CD4-positive, alpha-beta T cell (primary cell): ENCODE data around the gene TP63. TPM values are rescaled to one million over a fixed set of nuclear protein-coding genes. Genes with fewer than 3 reads are reported as not detected.

ENCODE experiments used
- ATAC-seq: fragments of 200-7000 bp; cut with Tn5 transposase; one replicate; pipeline ENCODE4 v1.10.0; 2022; ENCODE audit warnings: mild to moderate bottlenecking; ENCODE audit not compliant: poor library complexity
- CTCF ChIA-PET: fragments of 350-600 bp; sonication (Branson Sonifier 250); formaldehyde crosslinking; loops from one replicate; lab custom pipeline; 2021; ENCODE audit warnings: antibody characterized with exemption, inconsistent platforms; lab: Charles Lee
- POLR2A ChIA-PET: fragments of 350-600 bp; sonication (Branson Sonifier 250); formaldehyde crosslinking; loops from one replicate; lab custom pipeline; 2021; ENCODE audit warnings: antibody characterized with exemption, inconsistent platforms; lab: Charles Lee
- DNase-seq, 14 experiments: peaks; one replicate each; pipeline ENCODE4 v3.0.0-alpha.2; 2013 to 2020; ENCODE audit warnings: mixed read lengths in 2 of 14
- H3K27ac ChIP-seq, 2 donors: one replicate each; pipeline versions ENCODE4 v1.5.1 to v1.7.0; 2013; ENCODE audit warnings: low read length in 2 of 2, low read depth in 1 of 2, mild to moderate bottlenecking in 1 of 2
- H3K27me3 ChIP-seq, 2 experiments: 1 replicate in 1 of 2; 2 replicates in 1 of 2; pipeline versions ENCODE4 v1.6.1 to v1.7.0; 2013; ENCODE audit warnings: low read length in 2 of 2, control low read depth in 1 of 2, mild to moderate bottlenecking in 1 of 2, moderate library complexity in 1 of 2; ENCODE audit not compliant: insufficient read depth in 2 of 2, control insufficient read depth in 1 of 2
- H3K36me3 ChIP-seq: one replicate; pipeline ENCODE4 v1.6.1; 2013; ENCODE audit warnings: low read length, control low read depth; ENCODE audit not compliant: insufficient read depth
- H3K4me1 ChIP-seq: one replicate; pipeline ENCODE4 v1.6.1; 2013; ENCODE audit warnings: low read length, control low read depth; ENCODE audit not compliant: insufficient read depth
- H3K4me3 ChIP-seq: one replicate; pipeline ENCODE4 v1.5.1; 2013; ENCODE audit warnings: mild to moderate bottlenecking, low read length, moderate library complexity
- H3K9me3 ChIP-seq, 2 experiments: 1 replicate in 1 of 2; 2 replicates in 1 of 2; pipeline versions ENCODE4 v1.6.1 to v1.7.0; 2013; ENCODE audit warnings: low read length in 2 of 2, mild to moderate bottlenecking in 2 of 2, control low read depth in 1 of 2, moderate library complexity in 1 of 2; ENCODE audit not compliant: control insufficient read depth in 1 of 2, insufficient read depth in 1 of 2
- H3K27ac Mint-ChIP-seq: one replicate; pipeline ENCODE4 v1.8.0; 2020; ENCODE audit warnings: mixed read lengths
- H3K27me3 Mint-ChIP-seq: one replicate; pipeline ENCODE4 v1.8.0; 2021; ENCODE audit warnings: mixed read lengths
- H3K36me3 Mint-ChIP-seq: one replicate; pipeline ENCODE4 v1.8.0; 2021; ENCODE audit warnings: low read depth, mixed read lengths
- H3K4me1 Mint-ChIP-seq: one replicate; pipeline ENCODE4 v1.8.0; 2021; ENCODE audit warnings: low read depth, mixed read lengths
- H3K4me3 Mint-ChIP-seq: one replicate; pipeline ENCODE4 v1.8.0; 2020; ENCODE audit warnings: mild to moderate bottlenecking, mixed read lengths
- H3K9me3 Mint-ChIP-seq: one replicate; pipeline ENCODE4 v1.8.0; 2020; ENCODE audit warnings: mixed read lengths
- intact Hi-C, 2 experiments: fragments of 100-400 bp; cut with DNase I in 1 of 2; cut with micrococcal nuclease in 1 of 2; formaldehyde crosslinking; loops; one replicate each; pipeline versions ENCODE4 v1.15.1 to v1.9.0; 2023 to 2025; cut with DNase I, micrococcal nuclease
- total RNA-seq, 174 experiments: library from RNA in 2 of 174; stranded (reverse) in 2 of 174; gene quantifications; one replicate each; pipeline ENCODE4 v1.2.3 and lab custom pipeline; 2021 to 2026
- TF ChIP-seq, protein P1 (sequence below): fragments of 200-600 bp; IDR thresholded peaks from one replicate; pipeline ENCODE4 v1.8.0; 2022; ENCODE audit warnings: antibody characterized with exemption, mild to moderate bottlenecking

The TP63 gene
- total RNA-seq, 2 experiments from 2014 or later: 0.31 TPM; not detected in 1

DNA sequence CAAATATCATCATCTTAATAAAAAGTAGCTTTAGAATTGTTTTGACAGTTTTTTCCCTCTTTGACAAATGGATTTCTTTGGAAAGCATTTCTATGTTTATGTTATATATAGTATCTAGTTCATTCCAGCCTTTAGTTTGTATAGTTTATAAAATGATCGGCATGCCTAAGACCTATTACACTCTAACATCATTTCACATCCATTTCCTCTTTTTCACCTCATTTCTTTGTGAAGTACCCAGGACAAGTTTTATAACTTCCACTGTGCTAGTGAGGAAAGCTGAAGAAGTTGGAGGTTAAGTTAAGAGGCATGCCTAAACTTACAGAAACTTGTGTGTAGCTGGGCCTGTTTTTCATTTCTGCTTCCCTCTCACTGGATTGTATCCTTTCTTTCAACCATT is 178.4 kb downstream of the TP63 start:
- CTCF ChIA-PET: interaction anchor here (1.3 kb wide), 1 partner anchor 12 kb away, joined by 3 read pairs; no protein-coding TSS in a partner anchor
- Histone ChIP-seq H3K27ac (no peak overlapping the region), H3K4me3 (no peak overlapping the region), H3K36me3 (no peaks in the 10 kb centered on the region), H3K4me1 (no peaks in the 10 kb centered on the region), H3K9me3 (no peaks in the 10 kb centered on the region), H3K27me3 (no peaks in the 10 kb centered on the region)
- Mint-ChIP-seq H3K9me3 (no peaks in the 10 kb centered on the region), H3K27ac (no peak overlapping the region), H3K4me3 (no peak overlapping the region), H3K27me3 (no peaks in the 10 kb centered on the region), H3K36me3 (no peaks in the 10 kb centered on the region), H3K4me1 (no peaks in the 10 kb centered on the region)
- POLR2A ChIA-PET: no interaction called here
- DNase-seq: no peak
- intact Hi-C loops: no loop called here
- TF ChIP-seq, protein P1, sequence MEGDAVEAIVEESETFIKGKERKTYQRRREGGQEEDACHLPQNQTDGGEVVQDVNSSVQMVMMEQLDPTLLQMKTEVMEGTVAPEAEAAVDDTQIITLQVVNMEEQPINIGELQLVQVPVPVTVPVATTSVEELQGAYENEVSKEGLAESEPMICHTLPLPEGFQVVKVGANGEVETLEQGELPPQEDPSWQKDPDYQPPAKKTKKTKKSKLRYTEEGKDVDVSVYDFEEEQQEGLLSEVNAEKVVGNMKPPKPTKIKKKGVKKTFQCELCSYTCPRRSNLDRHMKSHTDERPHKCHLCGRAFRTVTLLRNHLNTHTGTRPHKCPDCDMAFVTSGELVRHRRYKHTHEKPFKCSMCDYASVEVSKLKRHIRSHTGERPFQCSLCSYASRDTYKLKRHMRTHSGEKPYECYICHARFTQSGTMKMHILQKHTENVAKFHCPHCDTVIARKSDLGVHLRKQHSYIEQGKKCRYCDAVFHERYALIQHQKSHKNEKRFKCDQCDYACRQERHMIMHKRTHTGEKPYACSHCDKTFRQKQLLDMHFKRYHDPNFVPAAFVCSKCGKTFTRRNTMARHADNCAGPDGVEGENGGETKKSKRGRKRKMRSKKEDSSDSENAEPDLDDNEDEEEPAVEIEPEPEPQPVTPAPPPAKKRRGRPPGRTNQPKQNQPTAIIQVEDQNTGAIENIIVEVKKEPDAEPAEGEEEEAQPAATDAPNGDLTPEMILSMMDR: no peak
- no peak for ATAC-seq

DNA sequence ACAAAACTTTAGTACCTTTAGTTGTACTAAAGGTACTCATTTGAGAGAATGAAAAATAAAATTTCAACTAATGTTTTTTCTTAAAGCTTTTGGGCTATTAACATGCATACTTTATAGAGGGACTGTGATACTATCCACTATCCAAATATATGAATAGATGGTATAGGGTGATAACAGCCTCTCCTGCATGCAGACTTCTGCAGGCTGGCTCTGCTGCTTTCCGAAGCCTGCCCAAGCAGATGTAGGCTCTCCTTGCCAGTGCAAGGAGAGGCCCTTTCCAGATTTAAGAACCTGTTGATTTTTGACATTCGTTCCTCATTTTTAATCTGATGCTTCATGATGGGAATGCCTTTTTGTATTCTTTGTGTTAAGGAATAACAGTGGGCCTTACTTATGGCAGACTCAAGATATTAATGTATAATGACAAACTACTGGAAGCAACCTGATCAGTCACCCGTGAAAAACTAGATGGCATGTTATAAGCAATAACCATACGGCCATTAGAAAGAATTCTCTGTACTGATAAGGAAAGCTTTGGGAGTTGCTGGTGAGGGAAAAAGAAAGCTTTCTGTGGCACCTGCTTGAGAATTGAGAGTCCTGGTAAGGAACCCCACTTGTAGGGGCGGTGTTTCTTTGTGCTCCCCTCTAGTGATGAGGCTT is 181.7 kb downstream of the TP63 start:
- no peak for ATAC-seq
- CTCF ChIA-PET: no interaction called here

GRCh38 chr3:189813647-189814240 is 182.6 kb downstream of the TP63 start:
- intact Hi-C loops: no loop called here
- no peak overlapping the region for H3K4me3 ChIP-seq
- Mint-ChIP-seq H3K9me3 (no peaks in the 10 kb centered on the region), H3K27ac (no peak overlapping the region), H3K27me3 (no peaks in the 10 kb centered on the region), H3K36me3 (no peaks in the 10 kb centered on the region), H3K4me1 (no peaks in the 10 kb centered on the region), H3K4me3 (no peak overlapping the region)
- ChIA-PET POLR2A (no interaction called here), CTCF (no interaction called here)
- ATAC-seq (no peak), DNase-seq (no peak)
- TF ChIP-seq, protein P1: no peak
- H3K27ac ChIP-seq: no peak overlapping the region
- no peaks in the 10 kb centered on the region for H3K27me3 ChIP-seq
- H3K36me3 ChIP-seq: no peaks in the 10 kb centered on the region
- no peaks in the 10 kb centered on the region for H3K4me1 ChIP-seq
- no peaks in the 10 kb centered on the region for H3K9me3 ChIP-seq

More for the DNA sequence above, 181.7 kb downstream of the TP63 start:
- no peak overlapping the region for H3K4me3 ChIP-seq
- POLR2A ChIA-PET: no interaction called here
- no peaks in the 10 kb centered on the region for H3K9me3 Mint-ChIP-seq
- intact Hi-C loops: no loop called here
- H3K9me3 ChIP-seq: no peaks in the 10 kb centered on the region
- H3K27me3 ChIP-seq: no peaks in the 10 kb centered on the region
- no peak for DNase-seq
- H3K27me3 Mint-ChIP-seq: no peaks in the 10 kb centered on the region
- H3K27ac Mint-ChIP-seq: no peak overlapping the region
- H3K4me1 Mint-ChIP-seq: no peaks in the 10 kb centered on the region
- H3K36me3 Mint-ChIP-seq: no peaks in the 10 kb centered on the region
- H3K4me1 ChIP-seq: no peaks in the 10 kb centered on the region
- H3K36me3 ChIP-seq: no peaks in the 10 kb centered on the region
- TF ChIP-seq, protein P1: no peak
- no peak overlapping the region for H3K27ac ChIP-seq
- no peak overlapping the region for H3K4me3 Mint-ChIP-seq
